Pericardium fibroblast (primary cell): Measurements from ENCODE around the gene MSMO1. TPM values are rescaled to one million over a fixed set of nuclear protein-coding genes. Genes with fewer than 3 reads are reported as not detected.

Experiments
- total RNA-seq: library from RNA; depleted of rRNA; stranded (reverse); fragments of >200 nt; gene quantifications from 2 replicates; pipeline ENCODE4 v1.2.3, GENCODE V29; 2015

The MSMO1 gene
- total RNA-seq = 164 and 183 TPM in 2 replicates

GRCh38 chr4:165327211-165328100 lies at the start of gene MSMO1:
Gene MSMO1, plus strand, starts transcription at chr4:165327669. Its CDS starts 5,702 bp downstream, at chr4:165333371.

GRCh38 chr4:165378745-165379677 lies 51.5 kb downstream of the MSMO1 start, which contains the start of gene CPE:
Gene CPE, plus strand, starts transcription at chr4:165379008. Its CDS starts 214 bp downstream, at chr4:165379222.

Other genes starting within 250 kb of the MSMO1 start
- 12.3 and 14.1 TPM in 2 replicates for gene TMEM192, start 214.8 kb upstream of the MSMO1 start, total RNA-seq
- 8.4 and 10.5 TPM in 2 replicates for gene KLHL2, start 120.1 kb upstream of the MSMO1 start, total RNA-seq
- 30.6 and 86.6 TPM in 2 replicates for gene CPE, start 51.3 kb downstream of the MSMO1 start, total RNA-seq